ENCODE data around the gene MACROD2. TPM values are rescaled to one million over a fixed set of nuclear protein-coding genes. Genes with fewer than 3 reads are reported as not detected.

MACROD2 gene
- total RNA-seq, 1 donor from 2014 or later: 6.4 TPM

DNA sequence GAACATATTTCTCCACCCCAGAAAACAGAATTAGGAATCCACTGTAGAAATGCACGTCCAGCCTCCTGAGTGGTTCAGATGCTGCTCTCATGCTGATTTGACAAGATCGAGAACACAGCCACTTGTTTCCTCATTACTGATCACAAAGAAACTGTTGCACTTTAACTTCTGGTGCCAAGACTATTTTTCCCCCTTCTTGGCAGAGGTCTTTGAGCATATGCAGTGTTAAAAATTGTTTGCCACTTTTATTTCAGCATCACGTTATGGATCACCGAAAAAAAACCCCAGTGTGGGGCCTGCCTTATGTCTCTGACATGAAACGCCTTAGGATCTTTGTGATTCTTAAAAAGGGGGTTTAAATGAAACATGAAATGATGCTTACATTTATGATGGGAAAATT is 1511.0 kb downstream of the MACROD2 start:
- no peaks in the 10 kb centered on the region for H3K27me3 Mint-ChIP-seq (ENCODE audit: low read depth)
- no peak for TF ChIP-seq CTCF (conservative IDR thresholded peaks at IDR 0.05)
- H3K4me1 Mint-ChIP-seq: no peaks in the 10 kb centered on the region
- no peak overlapping the region for H3K27ac Mint-ChIP-seq (ENCODE audit: unreplicated experiment)
- H3K9me3 Mint-ChIP-seq: no peaks in the 10 kb centered on the region
- H3K36me3 Mint-ChIP-seq (ENCODE audit: low read depth): no peaks in the 10 kb centered on the region
- no peak overlapping the region for H3K4me3 Mint-ChIP-seq
- no peak for DNase-seq (ENCODE audit: low read depth, low spot score)

DNA sequence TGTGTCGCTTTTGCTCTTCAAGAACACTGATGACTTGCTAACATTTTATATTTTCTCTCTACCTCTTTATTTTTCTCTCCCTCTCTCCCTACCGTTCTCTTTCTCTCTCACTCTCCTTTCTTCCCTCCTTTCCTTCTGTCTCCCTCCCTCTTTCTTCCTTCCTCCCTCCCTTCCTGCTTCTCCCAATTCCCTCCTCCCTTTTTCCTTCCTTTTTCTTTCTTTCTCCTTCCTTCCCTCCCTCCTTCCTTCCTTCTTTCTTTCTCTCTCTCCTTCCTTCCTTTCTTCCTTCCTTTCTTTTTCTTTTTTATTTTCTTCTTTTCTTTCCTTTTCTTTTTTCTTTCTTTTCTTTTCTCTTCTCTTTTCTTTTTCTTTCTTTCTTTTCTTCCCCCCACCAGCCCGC is 1511.8 kb downstream of the MACROD2 start:
- Mint-ChIP-seq H3K27me3 (ENCODE audit: low read depth) (no peaks in the 10 kb centered on the region), H3K36me3 (ENCODE audit: low read depth) (no peaks in the 10 kb centered on the region), H3K4me3 (no peak overlapping the region), H3K27ac (ENCODE audit: unreplicated experiment) (no peak overlapping the region), H3K9me3 (no peaks in the 10 kb centered on the region), H3K4me1 (no peaks in the 10 kb centered on the region)
- DNase-seq (ENCODE audit: low read depth, low spot score): no peak
- no peak for TF ChIP-seq CTCF (conservative IDR thresholded peaks at IDR 0.05)

- Mint-ChIP-seq H3K36me3 (ENCODE audit: low read depth) (no peaks in the 10 kb centered on the region), H3K9me3 (peaks cover 3% of the 10 kb centered on the region), H3K4me3 (no peak overlapping the region), H3K27ac (ENCODE audit: unreplicated experiment) (no peak overlapping the region), H3K4me1 (peaks cover 7% of the 10 kb centered on the region), H3K27me3 (ENCODE audit: low read depth) (no peaks in the 10 kb centered on the region)
- DNase-seq (ENCODE audit: low read depth, low spot score): no peak
- no peak for TF ChIP-seq CTCF (conservative IDR thresholded peaks at IDR 0.05)
Measured at GRCh38 chr20:15511551-15511950, 1516.2 kb downstream of the MACROD2 start.

DNA sequence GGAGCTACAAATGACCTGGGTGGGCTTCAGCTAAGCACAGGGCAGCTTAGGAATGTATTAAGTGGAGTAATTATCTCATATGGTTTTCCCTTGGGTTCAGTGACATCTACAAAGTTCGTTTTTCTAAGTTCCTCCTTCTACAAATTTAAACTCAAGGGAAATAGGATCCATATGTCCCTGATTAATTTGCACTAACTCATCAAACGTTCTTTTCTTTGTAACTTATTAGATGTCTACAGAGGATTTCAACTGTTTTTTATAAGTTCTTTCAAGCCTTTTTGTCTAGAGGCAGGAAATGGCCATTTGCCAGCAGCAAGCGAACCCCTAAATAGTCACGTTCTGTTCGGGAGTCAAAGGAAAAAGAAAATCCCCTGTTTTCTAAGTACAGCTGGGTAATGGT is 1517.6 kb downstream of the MACROD2 start:
- no peak overlapping the region for H3K27ac Mint-ChIP-seq (ENCODE audit: unreplicated experiment)
- no peak for TF ChIP-seq CTCF (conservative IDR thresholded peaks at IDR 0.05)
- DNase-seq (ENCODE audit: low read depth, low spot score): no peak
- no peaks in the 10 kb centered on the region for H3K27me3 Mint-ChIP-seq (ENCODE audit: low read depth)
- peaks cover 14% of the 10 kb centered on the region for H3K4me1 Mint-ChIP-seq
- no peak overlapping the region for H3K4me3 Mint-ChIP-seq
- peaks cover 6% of the 10 kb centered on the region for H3K9me3 Mint-ChIP-seq
- H3K36me3 Mint-ChIP-seq (ENCODE audit: low read depth): no peaks in the 10 kb centered on the region

DNA sequence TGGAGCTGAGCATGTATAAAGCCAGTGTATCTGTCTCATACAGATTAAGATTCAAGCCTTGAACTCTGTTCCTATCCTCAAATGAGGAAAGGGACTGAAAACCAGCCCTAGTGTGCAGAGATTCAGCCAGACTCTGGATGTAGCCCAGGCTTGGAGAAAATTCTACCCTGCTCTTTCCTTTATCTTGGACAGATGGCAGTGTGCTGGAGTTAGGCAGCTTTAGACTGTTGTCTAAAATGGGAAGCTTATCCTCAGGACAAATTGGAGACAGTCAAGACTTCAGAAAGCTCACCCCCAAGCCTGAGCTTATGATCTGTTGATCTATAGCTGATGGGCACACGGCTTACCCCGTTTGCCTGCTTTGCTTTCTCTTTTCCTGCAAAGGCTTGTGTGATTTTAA is 1520.4 kb downstream of the MACROD2 start:
- no peaks in the 10 kb centered on the region for H3K36me3 Mint-ChIP-seq (ENCODE audit: low read depth)
- DNase-seq (ENCODE audit: low read depth, low spot score): no peak
- H3K27ac Mint-ChIP-seq (ENCODE audit: unreplicated experiment): no peak overlapping the region
- no peak for TF ChIP-seq CTCF (conservative IDR thresholded peaks at IDR 0.05)
- no peak overlapping the region for H3K4me3 Mint-ChIP-seq
- peaks cover 6% of the 10 kb centered on the region for H3K9me3 Mint-ChIP-seq
- peaks cover 16% of the 10 kb centered on the region for H3K4me1 Mint-ChIP-seq
- H3K27me3 Mint-ChIP-seq (ENCODE audit: low read depth): no peaks in the 10 kb centered on the region

Data from neural crest cell (in vitro differentiated cells).